HUES48 (cell line): ENCODE data around the gene CLCN4.

Experiments
- H3K27ac ChIP-seq: one replicate; pipeline ENCODE4 v1.7.0; 2013; ENCODE audit warnings: low read depth, low read length, inconsistent platforms
- H3K27me3 ChIP-seq: 2 replicates; pipeline ENCODE4 v1.6.1; 2013; ENCODE audit warnings: mild to moderate bottlenecking, low read length; ENCODE audit not compliant: control insufficient read depth, insufficient read depth
- H3K36me3 ChIP-seq: 2 replicates; pipeline ENCODE4 v1.6.1; 2013; ENCODE audit warnings: low read length; ENCODE audit not compliant: control insufficient read depth, insufficient read depth
- H3K4me1 ChIP-seq: 2 replicates; pipeline ENCODE4 v1.6.1; 2013; ENCODE audit warnings: mild to moderate bottlenecking, low read length; ENCODE audit not compliant: control insufficient read depth, insufficient read depth
- H3K4me3 ChIP-seq: 2 replicates; pipeline ENCODE4 v1.5.1; 2013; ENCODE audit warnings: mild to moderate bottlenecking, low read depth, low read length
- H3K9ac ChIP-seq: 2 replicates; pipeline ENCODE4 v1.6.1; 2013; ENCODE audit warnings: mild to moderate bottlenecking, low read depth, low read length, moderate library complexity
- H3K9me3 ChIP-seq: 2 replicates; pipeline ENCODE4 v1.6.1; 2013; ENCODE audit warnings: low read length; ENCODE audit not compliant: control insufficient read depth, insufficient read depth

CLCN4 gene

GRCh38 chrX:10177004-10177396 is 20.2 kb downstream of the CLCN4 start:
- Histone ChIP-seq H3K36me3 (no peaks in the 10 kb centered on the region), H3K4me3 (no peak overlapping the region), H3K4me1 (peaks cover 25% of the 10 kb centered on the region), H3K27me3 (no peaks in the 10 kb centered on the region), H3K9ac (no peak overlapping the region), H3K9me3 (no peaks in the 10 kb centered on the region), H3K27ac (no peak overlapping the region)

GRCh38 chrX:10177601-10178000 is 20.8 kb downstream of the CLCN4 start:
- Histone ChIP-seq H3K9ac (no peak overlapping the region), H3K27me3 (no peaks in the 10 kb centered on the region), H3K4me1 (peaks cover 22% of the 10 kb centered on the region), H3K27ac (no peak overlapping the region), H3K9me3 (no peaks in the 10 kb centered on the region), H3K36me3 (no peaks in the 10 kb centered on the region), H3K4me3 (no peak overlapping the region)

GRCh38 chrX:10178866-10179463 is 22.2 kb downstream of the CLCN4 start:
- peaks cover 10% of the 10 kb centered on the region for H3K4me1 ChIP-seq
- H3K9me3 ChIP-seq = no peaks in the 10 kb centered on the region
- H3K4me3 ChIP-seq = no peak overlapping the region
- no peak overlapping the region for H3K9ac ChIP-seq
- H3K27me3 ChIP-seq = no peaks in the 10 kb centered on the region
- H3K27ac ChIP-seq = no peak overlapping the region
- H3K36me3 ChIP-seq = no peaks in the 10 kb centered on the region

DNA sequence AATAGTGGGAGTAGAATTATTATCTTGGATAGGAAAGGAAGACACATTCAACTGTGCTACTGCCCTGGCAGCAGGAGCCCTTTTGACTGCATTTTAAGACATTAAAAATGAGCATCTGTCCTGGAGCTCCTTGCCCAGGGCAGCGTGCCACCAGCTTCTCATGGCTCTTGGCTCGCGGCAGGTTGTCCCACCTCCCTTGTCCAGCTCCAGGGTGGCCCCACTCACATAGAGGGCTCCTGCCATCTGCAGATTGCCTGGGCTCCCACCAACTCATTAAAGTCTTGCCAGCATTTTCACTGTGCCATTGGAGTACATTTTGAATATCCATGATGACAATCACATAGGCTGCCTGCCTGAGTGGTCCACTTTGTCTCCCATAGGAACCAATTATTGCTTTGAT is 27.0 kb downstream of the CLCN4 start:
- no peak overlapping the region for H3K9ac ChIP-seq
- H3K36me3 ChIP-seq = no peaks in the 10 kb centered on the region
- H3K27ac ChIP-seq = no peak overlapping the region
- no peaks in the 10 kb centered on the region for H3K4me1 ChIP-seq
- H3K4me3 ChIP-seq = no peak overlapping the region
- H3K9me3 ChIP-seq = no peaks in the 10 kb centered on the region
- no peaks in the 10 kb centered on the region for H3K27me3 ChIP-seq

- Histone ChIP-seq H3K27ac (no peak overlapping the region), H3K4me3 (no peak overlapping the region), H3K4me1 (peaks cover 6% of the 10 kb centered on the region; the same call in 1 of the 2 replicates), H3K9me3 (no peaks in the 10 kb centered on the region), H3K9ac (no peak overlapping the region), H3K36me3 (no peaks in the 10 kb centered on the region), H3K27me3 (no peaks in the 10 kb centered on the region)
Observed at GRCh38 chrX:10184411-10184810, 27.6 kb downstream of the CLCN4 start.

GRCh38 chrX:10186355-10186754 is 29.6 kb downstream of the CLCN4 start:
- Histone ChIP-seq H3K4me1 (peaks cover 7% of the 10 kb centered on the region; the same call in 1 of the 2 replicates), H3K27me3 (no peaks in the 10 kb centered on the region), H3K27ac (no peak overlapping the region)

DNA sequence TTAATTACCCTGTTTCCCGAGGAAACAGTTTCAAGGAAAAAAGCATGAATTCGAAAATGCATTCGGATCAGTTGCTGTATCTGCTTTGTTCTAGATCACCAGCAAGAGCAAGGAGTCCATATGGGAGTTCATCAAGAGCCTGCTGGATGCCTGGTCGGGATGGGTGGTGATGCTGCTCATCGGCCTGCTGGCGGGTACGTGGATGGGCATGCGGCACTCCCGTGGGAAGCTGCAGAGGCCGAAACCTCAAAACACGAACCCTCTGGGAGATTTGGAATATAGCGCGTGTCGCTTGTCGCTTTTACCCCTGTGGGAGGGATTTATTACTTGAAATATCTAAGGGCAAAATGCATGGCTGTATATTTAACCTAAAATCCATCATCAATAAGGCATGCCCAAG is 30.6 kb downstream of the CLCN4 start:
- Histone ChIP-seq H3K4me3 (no peak overlapping the region), H3K36me3 (no peaks in the 10 kb centered on the region), H3K4me1 (peaks cover 7% of the 10 kb centered on the region; the same call in 1 of the 2 replicates), H3K27ac (no peak overlapping the region), H3K27me3 (no peaks in the 10 kb centered on the region), H3K9me3 (no peaks in the 10 kb centered on the region), H3K9ac (no peak overlapping the region)

More at GRCh38 chrX:10186355-10186754, 29.6 kb downstream of the CLCN4 start:
- H3K4me3 ChIP-seq = no peak overlapping the region
- H3K9ac ChIP-seq = no peak overlapping the region
- H3K36me3 ChIP-seq = no peaks in the 10 kb centered on the region
- no peaks in the 10 kb centered on the region for H3K9me3 ChIP-seq

DNA sequence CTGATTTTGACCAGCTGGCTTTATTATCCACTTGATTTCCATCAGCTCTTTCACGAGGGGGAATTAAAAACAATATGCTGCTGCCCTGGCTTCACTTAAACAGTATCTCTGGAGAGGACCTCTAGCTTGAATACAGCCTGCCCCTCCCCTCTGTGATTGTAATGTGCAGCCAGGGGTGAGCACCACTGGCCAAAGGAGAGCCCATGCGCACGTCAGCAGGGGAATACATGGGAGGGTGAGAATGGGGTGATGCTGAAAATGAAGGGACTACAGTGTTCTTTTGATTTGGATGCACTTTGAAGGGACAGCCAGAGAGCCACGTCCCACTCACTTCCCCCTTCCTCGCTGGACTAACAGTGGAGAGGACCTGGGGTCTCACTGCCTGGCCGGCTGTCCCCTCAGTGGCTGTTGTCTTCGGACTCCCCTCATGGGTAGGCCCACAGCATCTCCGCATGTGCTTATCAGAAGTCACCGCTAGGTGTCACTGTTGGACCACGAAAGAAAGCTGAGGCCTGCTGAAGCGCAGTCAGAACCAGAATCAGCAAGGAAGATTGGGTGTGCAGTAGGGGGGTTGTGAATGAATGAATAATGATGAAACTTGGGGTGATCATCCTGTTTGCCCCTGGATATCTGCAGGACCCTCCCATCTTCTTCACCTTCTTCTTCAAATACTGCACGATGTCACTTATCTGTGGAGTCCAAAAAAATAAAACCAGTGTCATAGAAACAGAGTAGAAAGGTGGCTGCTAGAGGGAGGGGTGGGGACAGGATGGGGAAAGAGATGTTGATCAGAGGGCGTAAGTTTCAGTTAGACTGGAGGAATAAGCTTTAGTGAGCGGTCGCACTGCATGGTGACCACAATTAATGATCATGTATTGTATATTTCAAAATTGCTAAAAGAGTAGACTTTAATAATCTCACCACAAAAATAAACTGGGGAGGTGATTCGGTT is 32.8 kb downstream of the CLCN4 start:
- Histone ChIP-seq H3K9ac (no peak overlapping the region), H3K36me3 (no peaks in the 10 kb centered on the region), H3K27me3 (no peaks in the 10 kb centered on the region), H3K27ac (no peak overlapping the region), H3K4me1 (peaks cover 7% of the 10 kb centered on the region; the same call in 1 of the 2 replicates), H3K4me3 (no peak overlapping the region), H3K9me3 (no peaks in the 10 kb centered on the region)

DNA sequence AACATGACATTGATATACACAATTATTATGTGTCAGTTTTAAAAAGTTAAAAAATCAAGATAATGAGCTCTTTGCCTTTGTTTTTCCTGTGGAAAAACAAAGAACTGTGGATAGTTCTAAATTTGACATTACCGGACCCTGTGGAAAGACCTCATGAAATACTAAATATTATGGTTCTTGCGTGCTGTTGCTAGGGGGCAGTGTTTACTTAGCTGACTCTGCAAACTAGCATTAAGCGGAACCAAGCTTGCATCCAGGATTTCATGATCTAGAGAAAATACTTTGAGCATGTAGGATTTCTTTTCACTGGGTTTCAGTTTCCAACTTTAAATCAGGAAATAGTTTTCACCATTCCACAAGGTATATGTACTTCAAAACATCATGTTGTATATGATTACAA is 33.6 kb downstream of the CLCN4 start:
- Histone ChIP-seq H3K9me3 (no peaks in the 10 kb centered on the region), H3K4me3 (no peak overlapping the region)

GRCh38 chrX:10193587-10193986 is 36.8 kb downstream of the CLCN4 start:
- Histone ChIP-seq H3K27ac (no peak overlapping the region), H3K27me3 (no peaks in the 10 kb centered on the region), H3K9ac (no peak overlapping the region), H3K4me3 (no peak overlapping the region), H3K36me3 (no peaks in the 10 kb centered on the region), H3K9me3 (no peaks in the 10 kb centered on the region), H3K4me1 (peaks cover 7% of the 10 kb centered on the region; the same call in 1 of the 2 replicates)

More for the DNA sequence above, 33.6 kb downstream of the CLCN4 start:
- no peaks in the 10 kb centered on the region for H3K36me3 ChIP-seq
- peaks cover 7% of the 10 kb centered on the region; the same call in 1 of the 2 replicates for H3K4me1 ChIP-seq
- no peaks in the 10 kb centered on the region for H3K27me3 ChIP-seq
- H3K9ac ChIP-seq = no peak overlapping the region
- H3K27ac ChIP-seq = no peak overlapping the region

GRCh38 chrX:10195425-10195824 is 38.6 kb downstream of the CLCN4 start:
- Histone ChIP-seq H3K4me1 (no peaks in the 10 kb centered on the region), H3K27ac (no peak overlapping the region), H3K9me3 (no peaks in the 10 kb centered on the region), H3K4me3 (no peak overlapping the region), H3K36me3 (no peaks in the 10 kb centered on the region), H3K9ac (no peak overlapping the region), H3K27me3 (no peaks in the 10 kb centered on the region)
